HCT116 (cell line): ENCODE measurements around the gene MED26.

Experiments used
- ATF3 ChIP-seq: IDR thresholded peaks from 2 replicates; pipeline ENCODE4 v1.6.1; 2012
- EGR1 ChIP-seq: IDR thresholded peaks from 2 replicates; pipeline ENCODE4 v1.6.1; 2012; ENCODE audit warnings: low read depth
- TF ChIP-seq, protein P1 (sequence below): IDR thresholded peaks from 2 replicates; pipeline ENCODE4 v1.6.1; 2011; ENCODE audit warnings: mild to moderate bottlenecking, low read length, moderate library complexity; ENCODE audit not compliant: insufficient replicate concordance; ENCODE audit errors: extremely low read depth

DNA sequence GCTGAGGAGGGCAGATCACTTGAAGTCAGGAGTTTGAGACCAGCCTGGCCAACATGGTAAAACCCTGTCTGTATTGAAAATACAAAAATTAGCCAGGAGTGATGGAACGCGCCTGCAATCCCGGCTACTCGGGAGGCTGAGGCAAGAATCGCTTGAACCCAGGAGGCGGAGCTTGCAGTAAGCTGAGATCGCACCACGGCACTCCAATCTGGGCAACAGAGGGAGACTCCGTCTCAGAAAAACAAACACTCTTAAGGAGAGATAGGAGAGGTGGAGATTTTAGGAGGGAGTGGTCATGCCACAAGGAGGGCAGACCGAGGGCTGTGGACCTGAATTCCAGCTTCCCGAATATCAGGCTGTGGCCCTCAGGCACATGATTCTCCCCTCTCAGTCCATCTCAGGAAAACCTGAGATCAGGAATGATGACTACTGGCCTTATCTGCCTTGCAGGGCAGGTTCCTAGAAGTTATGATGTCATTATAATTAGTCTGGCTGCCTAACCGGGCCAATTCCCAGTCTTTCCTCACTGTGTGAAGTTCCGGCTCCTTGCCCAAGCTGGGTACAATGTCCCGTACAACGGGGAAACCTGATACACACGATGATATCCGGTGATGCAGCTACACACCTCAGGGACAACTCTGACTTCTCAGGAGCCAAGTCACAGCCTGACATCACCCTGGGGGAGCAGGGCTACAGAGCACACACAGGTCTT, 58.2 kb downstream of the MED26 start:
- TF ChIP-seq EGR1: no peak
- TF ChIP-seq ATF3: no peak
- TF ChIP-seq, protein P1, sequence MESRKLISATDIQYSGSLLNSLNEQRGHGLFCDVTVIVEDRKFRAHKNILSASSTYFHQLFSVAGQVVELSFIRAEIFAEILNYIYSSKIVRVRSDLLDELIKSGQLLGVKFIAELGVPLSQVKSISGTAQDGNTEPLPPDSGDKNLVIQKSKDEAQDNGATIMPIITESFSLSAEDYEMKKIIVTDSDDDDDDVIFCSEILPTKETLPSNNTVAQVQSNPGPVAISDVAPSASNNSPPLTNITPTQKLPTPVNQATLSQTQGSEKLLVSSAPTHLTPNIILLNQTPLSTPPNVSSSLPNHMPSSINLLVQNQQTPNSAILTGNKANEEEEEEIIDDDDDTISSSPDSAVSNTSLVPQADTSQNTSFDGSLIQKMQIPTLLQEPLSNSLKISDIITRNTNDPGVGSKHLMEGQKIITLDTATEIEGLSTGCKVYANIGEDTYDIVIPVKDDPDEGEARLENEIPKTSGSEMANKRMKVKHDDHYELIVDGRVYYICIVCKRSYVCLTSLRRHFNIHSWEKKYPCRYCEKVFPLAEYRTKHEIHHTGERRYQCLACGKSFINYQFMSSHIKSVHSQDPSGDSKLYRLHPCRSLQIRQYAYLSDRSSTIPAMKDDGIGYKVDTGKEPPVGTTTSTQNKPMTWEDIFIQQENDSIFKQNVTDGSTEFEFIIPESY: no peak
